GM19240 (cell line): Measurements from ENCODE around the gene ZNF316.

Source experiments
- DNase-seq: peaks from one replicate; pipeline ENCODE4 v3.0.0; 2011; ENCODE audit warnings: low spot score; ENCODE audit not compliant: insufficient read length

The ZNF316 gene

GRCh38 chr7:6680146-6680545 lies 43.0 kb downstream of the ZNF316 start:
- DNase-seq = no peak

GRCh38 chr7:6691103-6691502 lies 54.0 kb downstream of the ZNF316 start:
- no peak for DNase-seq

GRCh38 chr7:6691609-6692106 lies 54.5 kb downstream of the ZNF316 start:
- no peak for DNase-seq

- no peak for DNase-seq
These were observed 63.7 kb downstream of the ZNF316 start for GRCh38 chr7:6700793-6701192.

GRCh38 chr7:6701860-6702259 lies 64.7 kb downstream of the ZNF316 start:
- DNase-seq = no peak
